ENCODE results near the gene DNAJC1. TPM values are rescaled to one million over a fixed set of nuclear protein-coding genes. Genes with fewer than 3 reads are reported as not detected.

The DNAJC1 gene
- total RNA-seq, 3 donors from 2014 or later (not counting 1 experiment from before 2014, with no cell fraction given) = 38.4 to 63.7 (median 50.6) TPM

DNA sequence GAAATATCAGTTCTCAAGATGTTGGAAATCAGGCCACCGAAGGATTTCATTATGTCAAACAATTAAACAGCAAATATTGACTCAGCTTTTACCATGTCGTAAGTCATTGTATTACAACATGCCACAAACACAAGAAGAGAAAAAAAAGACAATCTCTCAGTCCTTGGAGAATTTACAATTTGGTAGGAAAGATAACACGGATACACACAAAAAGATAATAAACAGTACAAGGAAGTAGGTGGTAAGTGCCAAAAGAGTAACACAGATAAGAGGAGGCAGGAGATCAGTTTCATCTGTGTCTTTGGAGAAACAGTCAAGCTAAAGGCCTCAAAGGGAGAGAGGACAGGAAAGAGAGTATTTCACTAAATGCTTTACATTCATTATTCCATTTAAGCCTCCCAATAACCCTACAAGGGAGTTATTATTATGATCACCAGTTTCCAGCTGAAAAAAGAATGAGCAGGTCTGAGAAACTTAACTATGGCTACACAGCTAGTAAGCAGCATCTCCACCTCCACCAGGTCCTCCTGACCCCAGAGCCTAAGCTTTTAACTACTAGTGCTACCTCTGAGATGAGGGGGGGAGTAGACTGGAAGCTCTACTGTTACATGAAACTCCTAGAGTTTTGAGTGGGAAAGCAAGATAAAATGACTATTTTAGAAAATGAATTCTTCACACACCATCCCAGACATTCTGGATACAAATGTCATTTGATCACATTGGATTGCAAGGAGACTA lies 13.9 kb upstream of the DNAJC1 start:
- H3K4me1 ChIP-seq (ENCODE audit: control insufficient read depth, insufficient read depth, low read length) = peaks cover 3% of the 10 kb centered on the region
- Mint-ChIP-seq H3K27me3 (ENCODE audit: low read depth in 2 of 2) (peaks cover 6 to 9% of the 10 kb centered on the region in 2 donors), H3K27ac (no peak overlapping the region), H3K4me1 (peaks cover 0 to 4% of the 10 kb centered on the region in 2 donors), H3K36me3 (no peaks in the 10 kb centered on the region), H3K4me3 (no peak overlapping the region), H3K9me3 (no peaks in the 10 kb centered on the region)
- intact Hi-C loops (cut with micrococcal nuclease) = no loop called here
- ATAC-seq (no peak), DNase-seq (no peak)
- 90% methylated on average over 3 of the region's 3 CpGs for WGBS (ENCODE audit: insufficient coverage)
- no peaks in the 10 kb centered on the region for H3K27me3 ChIP-seq (ENCODE audit: control insufficient read depth, insufficient read depth, low read length)
- no peak overlapping the region for H3K4me3 ChIP-seq (ENCODE audit: low read length)
- no peak for TF ChIP-seq CTCF (IDR thresholded peaks at IDR 0.05)
- H3K27ac ChIP-seq (ENCODE audit: low read length) = no peak overlapping the region
- no peaks in the 10 kb centered on the region for H3K9me3 ChIP-seq (ENCODE audit: control insufficient read depth, insufficient read depth, low read length)
- H3K36me3 ChIP-seq (ENCODE audit: control insufficient read depth, insufficient read depth, low read length) = no peaks in the 10 kb centered on the region

DNA sequence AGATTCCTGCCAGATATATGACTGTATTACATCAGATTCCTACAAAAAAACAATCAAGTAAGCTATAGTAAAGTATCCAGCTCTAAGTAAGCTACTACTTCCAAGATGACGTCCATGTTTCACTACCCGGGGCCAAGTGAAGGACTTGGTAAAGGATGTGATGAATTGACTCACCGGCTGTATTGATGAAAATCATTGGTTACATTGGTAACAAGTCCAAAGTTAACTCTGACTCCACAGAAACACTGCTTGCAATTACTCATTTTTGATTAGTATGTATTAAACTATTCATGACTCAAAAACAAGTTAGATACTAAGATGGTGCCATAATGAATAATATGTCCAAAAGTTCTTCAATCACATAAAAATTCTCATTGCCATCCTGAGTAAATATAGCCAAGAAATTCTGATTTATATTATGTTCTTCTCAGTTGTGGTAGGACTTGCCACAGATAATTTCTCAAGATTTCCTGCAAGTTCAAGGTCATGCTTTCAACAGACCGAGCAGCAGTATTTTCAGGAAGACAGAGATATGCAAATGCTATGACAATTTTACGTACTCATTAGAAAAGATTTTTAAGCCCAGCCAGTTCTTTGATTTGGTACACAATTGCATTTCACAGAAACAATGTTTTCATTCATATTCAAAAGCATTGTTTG lies 12.6 kb upstream of the DNAJC1 start:
- Mint-ChIP-seq H3K36me3 (no peaks in the 10 kb centered on the region), H3K27me3 (ENCODE audit: low read depth in 2 of 2) (peaks cover 3 to 16% of the 10 kb centered on the region in 2 donors), H3K4me3 (no peak overlapping the region), H3K9me3 (no peaks in the 10 kb centered on the region), H3K27ac (no peak overlapping the region), H3K4me1 (no peaks in the 10 kb centered on the region)
- DNase-seq (no peak), ATAC-seq (no peak)
- whole genome bisulfite sequencing (ENCODE audit: insufficient coverage) = 80% methylated on average over 5 of the region's 5 CpGs
- Histone ChIP-seq H3K4me3 (ENCODE audit: low read length) (no peak overlapping the region), H3K27me3 (ENCODE audit: control insufficient read depth, insufficient read depth, low read length) (no peaks in the 10 kb centered on the region), H3K9me3 (ENCODE audit: control insufficient read depth, insufficient read depth, low read length) (no peaks in the 10 kb centered on the region), H3K4me1 (ENCODE audit: control insufficient read depth, insufficient read depth, low read length) (no peaks in the 10 kb centered on the region), H3K27ac (ENCODE audit: low read length) (no peak overlapping the region), H3K36me3 (ENCODE audit: control insufficient read depth, insufficient read depth, low read length) (no peaks in the 10 kb centered on the region)
- intact Hi-C loops (cut with micrococcal nuclease) = no loop called here
- TF ChIP-seq CTCF (IDR thresholded peaks at IDR 0.05) = no peak

DNA sequence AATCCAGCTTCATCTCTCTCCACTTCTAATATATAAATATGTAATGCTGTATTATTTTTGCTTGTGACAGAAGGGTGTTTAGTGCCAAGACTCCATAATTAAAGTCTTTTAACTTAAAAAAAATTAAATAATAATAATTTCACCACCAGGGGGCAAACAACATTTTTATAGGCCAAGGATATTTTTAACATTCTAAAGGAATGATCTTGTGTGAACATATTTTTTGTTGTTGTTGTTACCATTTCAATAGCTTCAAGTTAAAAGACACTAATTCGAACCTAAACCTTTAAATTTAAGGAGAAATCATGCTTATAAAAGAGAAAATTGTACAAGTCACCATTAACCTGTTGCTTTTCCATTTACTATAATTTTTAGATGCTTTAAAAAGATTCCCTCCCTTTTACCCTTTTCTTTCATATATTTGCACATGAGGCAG lies 7.5 kb upstream of the DNAJC1 start:
- Mint-ChIP-seq H3K4me1 (no peaks in the 10 kb centered on the region), H3K27me3 (ENCODE audit: low read depth in 2 of 2) (peaks cover 6 to 23% of the 10 kb centered on the region in 2 donors), H3K36me3 (no peaks in the 10 kb centered on the region), H3K9me3 (no peaks in the 10 kb centered on the region), H3K27ac (no peak overlapping the region), H3K4me3 (no peak overlapping the region)
- intact Hi-C loops (cut with micrococcal nuclease) = loop anchor here (1.0 to 2.0 kb wide), 2 partner anchors 410 to 978 kb away; no protein-coding TSS in a partner anchor
- TF ChIP-seq CTCF (IDR thresholded peaks at IDR 0.05) = peak; percentile 80
- Histone ChIP-seq H3K27ac (ENCODE audit: low read length) (no peak overlapping the region), H3K36me3 (ENCODE audit: control insufficient read depth, insufficient read depth, low read length) (no peaks in the 10 kb centered on the region), H3K4me3 (ENCODE audit: low read length) (no peak overlapping the region), H3K9me3 (ENCODE audit: control insufficient read depth, insufficient read depth, low read length) (no peaks in the 10 kb centered on the region), H3K27me3 (ENCODE audit: control insufficient read depth, insufficient read depth, low read length) (no peaks in the 10 kb centered on the region), H3K4me1 (ENCODE audit: control insufficient read depth, insufficient read depth, low read length) (no peaks in the 10 kb centered on the region)
- DNase-seq (peak in 1 of 2 donors; percentile 54), ATAC-seq (no peak)
- no CpG with 5 or more reads among the region's 1 CpG for WGBS (ENCODE audit: insufficient coverage)

Data from natural killer cell (primary cell).